HG02852 (cell line): ENCODE measurements around the gene GNG13.

Experiments used
- ATAC-seq: cut with Tn5 transposase; IDR thresholded peaks from one replicate; pipeline ENCODE4 v1.9.1; 2021; ENCODE audit warnings: mild to moderate bottlenecking, moderate library complexity; ENCODE audit not compliant: unreplicated experiment

The GNG13 gene

GRCh38 chr16:795580-796229 is 4.8 kb downstream of the GNG13 start:
- no peak for ATAC-seq

GRCh38 chr16:794853-795466 is 5.6 kb downstream of the GNG13 start:
- ATAC-seq = no peak

GRCh38 chr16:794091-794822 is 6.3 kb downstream of the GNG13 start:
- no peak for ATAC-seq

GRCh38 chr16:793414-793813 is 7.1 kb downstream of the GNG13 start:
- no peak for ATAC-seq

GRCh38 chr16:792221-792995 is 8.1 kb downstream of the GNG13 start:
- no peak for ATAC-seq

GRCh38 chr16:791131-791530 is 9.4 kb downstream of the GNG13 start:
- ATAC-seq = no peak

- ATAC-seq = no peak
Measured at GRCh38 chr16:790086-790485, 10.4 kb downstream of the GNG13 start.

- no peak for ATAC-seq
Measured at GRCh38 chr16:789191-789850, 11.2 kb downstream of the GNG13 start.

GRCh38 chr16:788399-789126 is 12.0 kb downstream of the GNG13 start, which contains the start of gene CHTF18:
Gene CHTF18 (plus strand): TSS chr16:788620. CDS start chr16:788685, 65 bp downstream.
- peak; percentile 75 for ATAC-seq

- ATAC-seq = peak; percentile 16
Measured at GRCh38 chr16:787978-788398, 12.5 kb downstream of the GNG13 start, which contains the start of gene RPUSD1. Gene RPUSD1 (minus strand): TSS chr16:788381. CDS start chr16:787737, 644 bp downstream.

GRCh38 chr16:787321-787966 is 13.1 kb downstream of the GNG13 start:
- no peak for ATAC-seq

- no peak for ATAC-seq
Measured at GRCh38 chr16:785563-786535, 14.7 kb downstream of the GNG13 start.

GRCh38 chr16:784431-784830 is 16.1 kb downstream of the GNG13 start:
- ATAC-seq = no peak

- ATAC-seq = no peak
Measured at GRCh38 chr16:783404-784161, 17.0 kb downstream of the GNG13 start.

- no peak for ATAC-seq
Measured at GRCh38 chr16:782766-783403, 17.6 kb downstream of the GNG13 start.

- ATAC-seq = no peak
Measured at GRCh38 chr16:782258-782657, 18.3 kb downstream of the GNG13 start.
